H9 (cell line): ENCODE data around the gene C3orf85. TPM values are rescaled to one million over a fixed set of nuclear protein-coding genes. Genes with fewer than 3 reads are reported as not detected.

Experiments
- DNase-seq: peaks from one replicate; pipeline ENCODE4 v3.0.0-alpha.2; 2017
- H2AFZ ChIP-seq: one replicate; pipeline ENCODE4 v1.6.1; 2013; ENCODE audit warnings: mild to moderate bottlenecking, low read length, control low read depth, moderate library complexity
- H2AK5ac ChIP-seq: 2 replicates; pipeline ENCODE4 v1.6.1; 2013; ENCODE audit warnings: low read length, control low read depth, mixed read lengths; ENCODE audit not compliant: insufficient read length
- H2BK120ac ChIP-seq: one replicate; pipeline ENCODE4 v1.6.1; 2013; ENCODE audit warnings: low read depth, mild to moderate bottlenecking, low read length, control low read depth, inconsistent platforms; ENCODE audit not compliant: poor library complexity, severe bottlenecking
- H2BK12ac ChIP-seq: 2 replicates; pipeline ENCODE4 v1.6.1; 2013; ENCODE audit warnings: low read length, control low read depth, mixed read lengths, low read depth; ENCODE audit not compliant: insufficient read length
- H2BK15ac ChIP-seq: 2 replicates; pipeline ENCODE4 v1.6.1; 2013; ENCODE audit warnings: low read depth, low read length, control low read depth
- H2BK20ac ChIP-seq: one replicate; pipeline ENCODE4 v1.6.1; 2013; ENCODE audit warnings: low read depth, mild to moderate bottlenecking, low read length, control low read depth, inconsistent platforms; ENCODE audit not compliant: poor library complexity, severe bottlenecking
- H2BK5ac ChIP-seq: 2 replicates; pipeline ENCODE4 v1.6.1; 2013; ENCODE audit warnings: low read length, control low read depth, mixed read lengths; ENCODE audit not compliant: insufficient read length
- H3K14ac ChIP-seq: 2 replicates; pipeline ENCODE4 v1.6.1; 2013; ENCODE audit warnings: low read length, control low read depth; ENCODE audit not compliant: insufficient read depth
- H3K18ac ChIP-seq: 2 replicates; pipeline ENCODE4 v1.6.1; 2013; ENCODE audit warnings: low read depth, mild to moderate bottlenecking, mixed read lengths, low read length, control low read depth; ENCODE audit not compliant: insufficient read length
- H3K23ac ChIP-seq: 2 replicates; pipeline ENCODE4 v1.6.1; 2013; ENCODE audit warnings: low read length, control low read depth, mixed read lengths, low read depth; ENCODE audit not compliant: insufficient read length
- H3K23me2 ChIP-seq: 2 replicates; pipeline ENCODE4 v1.6.1; 2013; ENCODE audit warnings: low read depth, mild to moderate bottlenecking, mixed read lengths, low read length, control low read depth; ENCODE audit not compliant: insufficient read length, poor library complexity, severe bottlenecking
- H3K27ac ChIP-seq: 2 replicates; pipeline ENCODE4 v1.5.1; 2013; ENCODE audit warnings: low read length, control low read depth, mixed read lengths, low read depth; ENCODE audit not compliant: insufficient read length
- H3K27me3 ChIP-seq: 2 replicates; pipeline ENCODE4 v1.6.1; 2013; ENCODE audit warnings: low read length, control low read depth, inconsistent platforms; ENCODE audit not compliant: insufficient read depth
- H3K4ac ChIP-seq: 2 replicates; pipeline ENCODE4 v1.6.1; 2013; ENCODE audit warnings: low read depth, mild to moderate bottlenecking, control low read depth, inconsistent platforms, low read length, moderate library complexity
- H3K4me1 ChIP-seq: 2 replicates; pipeline ENCODE4 v1.6.1; 2013; ENCODE audit warnings: low read length, control low read depth, inconsistent platforms; ENCODE audit not compliant: insufficient read depth
- H3K4me2 ChIP-seq: 2 replicates; pipeline ENCODE4 v1.6.1; 2013; ENCODE audit warnings: low read length, control low read depth, mixed read lengths; ENCODE audit not compliant: insufficient read length, insufficient read depth
- H3K56ac ChIP-seq: 2 replicates; pipeline ENCODE4 v1.6.1; 2013; ENCODE audit warnings: low read depth, mild to moderate bottlenecking, mixed read lengths, low read length, control low read depth; ENCODE audit not compliant: insufficient read length
- H3K79me1 ChIP-seq: 2 replicates; pipeline ENCODE4 v1.6.1; 2013; ENCODE audit warnings: low read depth, mild to moderate bottlenecking, moderate library complexity, low read length, control low read depth, inconsistent platforms; ENCODE audit not compliant: insufficient read depth, poor library complexity, severe bottlenecking
- H3K79me2 ChIP-seq: 2 replicates; pipeline ENCODE4 v1.6.1; 2013; ENCODE audit warnings: low read length, control low read depth, inconsistent platforms; ENCODE audit not compliant: insufficient read depth
- H3K9ac ChIP-seq: 2 replicates; pipeline ENCODE4 v1.6.1; 2013; ENCODE audit warnings: low read length, control low read depth, mixed read lengths; ENCODE audit not compliant: insufficient read length; ENCODE audit errors: extremely low read depth
- H3K9me3 ChIP-seq: one replicate; pipeline ENCODE4 v1.6.1; 2013; ENCODE audit warnings: low read depth, low read length, inconsistent platforms; ENCODE audit not compliant: control insufficient read depth
- H3T11ph ChIP-seq: one replicate; pipeline ENCODE4 v1.6.1; 2013; ENCODE audit warnings: mild to moderate bottlenecking, low read length, control low read depth, inconsistent platforms
- H4K20me1 ChIP-seq: one replicate; pipeline ENCODE4 v1.6.1; 2013; ENCODE audit not compliant: control insufficient read depth, insufficient read length, insufficient read depth
- H4K5ac ChIP-seq: 2 replicates; pipeline ENCODE4 v1.6.1; 2013; ENCODE audit warnings: low read depth, mild to moderate bottlenecking, mixed read lengths, low read length, control low read depth; ENCODE audit not compliant: insufficient read length
- H4K8ac ChIP-seq: replicated peaks from 2 replicates; pipeline ENCODE4 v1.6.1; 2013; ENCODE audit warnings: low read length, control low read depth, mixed read lengths, low read depth; ENCODE audit not compliant: insufficient read length
- H4K91ac ChIP-seq: 2 replicates; pipeline ENCODE4 v1.6.1; 2013; ENCODE audit warnings: low read depth, mild to moderate bottlenecking, moderate library complexity, mixed read lengths, low read length, control low read depth; ENCODE audit not compliant: insufficient read length
- H3K27ac Mint-ChIP-seq, 3 experiments: 2 replicates in 2 of 3; 3 replicates in 1 of 3; pipeline ENCODE4 v1.8.0; 2020 to 2021; ENCODE audit warnings: mixed read lengths in 3 of 3, mild to moderate bottlenecking in 1 of 3, moderate library complexity in 1 of 3
- H3K27me3 Mint-ChIP-seq: 2 replicates; pipeline ENCODE4 v1.8.0; 2021; ENCODE audit warnings: low read depth, mild to moderate bottlenecking, moderate library complexity, mixed read lengths
- H3K36me3 Mint-ChIP-seq, 3 experiments: 2 replicates in 2 of 3; 3 replicates in 1 of 3; pipeline ENCODE4 v1.8.0; 2020 to 2021; ENCODE audit warnings: low read depth in 3 of 3, mixed read lengths in 3 of 3; ENCODE audit not compliant: insufficient read depth in 1 of 3
- H3K4me1 Mint-ChIP-seq, 2 experiments: 2 replicates each; pipeline ENCODE4 v1.8.0; 2020; ENCODE audit warnings: mixed read lengths in 2 of 2
- H3K4me3 Mint-ChIP-seq, 2 experiments: 2 replicates in 1 of 2; 3 replicates in 1 of 2; pipeline ENCODE4 v1.8.0; 2020 to 2021; ENCODE audit warnings: mild to moderate bottlenecking in 2 of 2, mixed read lengths in 2 of 2, moderate library complexity in 1 of 2
- H3K9me3 Mint-ChIP-seq, 2 experiments: 2 replicates in 1 of 2; 3 replicates in 1 of 2; pipeline ENCODE4 v1.8.0; 2020; ENCODE audit warnings: mild to moderate bottlenecking in 2 of 2, mixed read lengths in 2 of 2, moderate library complexity in 1 of 2
- WGBS: extraction: QIAGEN DNeasy Blood & Tissue Kit; methylation state at CpG from one replicate; pipeline ENCODE4 v1.1.7; 2013; ENCODE audit warnings: missing lambda C conversion rate, low lambda C conversion rate, mixed read lengths; ENCODE audit not compliant: insufficient read length; ENCODE audit errors: extremely low coverage; 5-methylcytosine and 5-hydroxymethylcytosine counted together
- total RNA-seq: library from RNA; stranded (reverse); gene quantifications from 2 replicates; pipeline ENCODE4 v1.2.1, GENCODE V29; 2021
- TF ChIP-seq, protein P1 (sequence below): fragments of 200-600 bp; sonication (generic); conservative IDR thresholded peaks from 3 replicates; pipeline ENCODE4 v1.8.0; 2021; ENCODE audit warnings: antibody characterized with exemption, mild to moderate bottlenecking

Gene C3orf85
- total RNA-seq, 1 experiment from 2014 or later, result not detected

DNA sequence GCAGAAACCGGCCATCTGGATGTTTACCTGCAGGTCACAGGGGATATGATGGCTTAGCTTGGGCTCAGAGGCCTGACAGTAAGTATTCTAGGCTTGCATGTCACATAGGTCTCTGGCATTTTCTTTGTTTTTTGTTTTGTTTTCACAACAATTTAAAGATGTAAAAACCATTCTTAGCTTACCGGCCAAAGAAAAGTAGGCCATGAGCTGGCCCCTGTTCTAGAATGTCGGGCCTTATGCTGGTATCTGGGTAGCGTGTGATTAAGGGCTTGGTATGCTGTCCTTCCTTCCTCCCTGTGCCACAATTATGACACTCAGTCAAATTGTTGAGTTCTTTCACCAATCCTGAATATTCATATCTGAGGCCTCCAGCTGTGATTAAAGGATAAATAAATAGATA, 40.2 kb downstream of the C3orf85 start:
- no peak overlapping the region for H3K27ac Mint-ChIP-seq
- Histone ChIP-seq H2AK5ac (no peak overlapping the region), H2BK20ac (no peak overlapping the region), H3K14ac (no peak overlapping the region), H3K27ac (no peak overlapping the region), H3K4ac (no peak overlapping the region), H3K9me3 (no peaks in the 10 kb centered on the region), H2BK5ac (no peak overlapping the region), H3K23me2 (peaks cover 3% of the 10 kb centered on the region), H3K4me2 (no peak overlapping the region), H3K4me1 (no peaks in the 10 kb centered on the region), H3K27me3 (no peaks in the 10 kb centered on the region), H3T11ph (no peak overlapping the region), H3K23ac (no peak overlapping the region), H2BK15ac (no peak overlapping the region), H2BK12ac (no peak overlapping the region), H3K56ac (no peak overlapping the region), H2AFZ (no peak overlapping the region), H4K91ac (no peak overlapping the region), H3K79me2 (no peaks in the 10 kb centered on the region), H3K79me1 (no peaks in the 10 kb centered on the region), H4K20me1 (no peaks in the 10 kb centered on the region), H4K8ac (no peak overlapping the region), H4K5ac (no peak overlapping the region), H3K9ac (no peak overlapping the region), H3K18ac (no peak overlapping the region), H2BK120ac (no peak overlapping the region)
- no CpG with 5 or more reads among the region's 4 CpGs for WGBS
- TF ChIP-seq, protein P1, sequence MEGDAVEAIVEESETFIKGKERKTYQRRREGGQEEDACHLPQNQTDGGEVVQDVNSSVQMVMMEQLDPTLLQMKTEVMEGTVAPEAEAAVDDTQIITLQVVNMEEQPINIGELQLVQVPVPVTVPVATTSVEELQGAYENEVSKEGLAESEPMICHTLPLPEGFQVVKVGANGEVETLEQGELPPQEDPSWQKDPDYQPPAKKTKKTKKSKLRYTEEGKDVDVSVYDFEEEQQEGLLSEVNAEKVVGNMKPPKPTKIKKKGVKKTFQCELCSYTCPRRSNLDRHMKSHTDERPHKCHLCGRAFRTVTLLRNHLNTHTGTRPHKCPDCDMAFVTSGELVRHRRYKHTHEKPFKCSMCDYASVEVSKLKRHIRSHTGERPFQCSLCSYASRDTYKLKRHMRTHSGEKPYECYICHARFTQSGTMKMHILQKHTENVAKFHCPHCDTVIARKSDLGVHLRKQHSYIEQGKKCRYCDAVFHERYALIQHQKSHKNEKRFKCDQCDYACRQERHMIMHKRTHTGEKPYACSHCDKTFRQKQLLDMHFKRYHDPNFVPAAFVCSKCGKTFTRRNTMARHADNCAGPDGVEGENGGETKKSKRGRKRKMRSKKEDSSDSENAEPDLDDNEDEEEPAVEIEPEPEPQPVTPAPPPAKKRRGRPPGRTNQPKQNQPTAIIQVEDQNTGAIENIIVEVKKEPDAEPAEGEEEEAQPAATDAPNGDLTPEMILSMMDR, result no peak
- H3K4me1 Mint-ChIP-seq, result peaks cover 0 to 4% of the 10 kb centered on the region in 2 experiments; a peak in 2 of 4 replicates
- H3K9me3 Mint-ChIP-seq, result no peaks in the 10 kb centered on the region; a peak in 1 of 5 replicates
- no peak overlapping the region for H3K4me3 Mint-ChIP-seq
- no peaks in the 10 kb centered on the region for H3K27me3 Mint-ChIP-seq
- no peak for DNase-seq
- H3K36me3 Mint-ChIP-seq, result no peaks in the 10 kb centered on the region
